ENCODE data around the gene KRT76.

KRT76 gene

GRCh38 chr12:52806821-52807543 is 29.8 kb upstream of the KRT76 start:
- Histone ChIP-seq H3K79me2 (ENCODE audit: control insufficient read depth, insufficient read depth, low read length) (no peaks in the 10 kb centered on the region), H2BK120ac (ENCODE audit: low read depth, low read length) (no peak overlapping the region), H3K36me3 (ENCODE audit: control insufficient read depth, insufficient read depth, low read length) (no peaks in the 10 kb centered on the region), H3K4me2 (ENCODE audit: low read length) (no peak overlapping the region), H2BK5ac (ENCODE audit: low read length) (no peak overlapping the region), H3K56ac (ENCODE audit: low read length) (no peak overlapping the region), H3K23ac (ENCODE audit: low read length) (no peak overlapping the region), H3K4me3 (ENCODE audit: low read length) (no peak overlapping the region), H3K27ac (ENCODE audit: low read depth, low read length) (no peak overlapping the region), H4K5ac (ENCODE audit: low read length) (no peak overlapping the region), H3K27me3 (ENCODE audit: insufficient read depth, low read length, poor library complexity) (no peaks in the 10 kb centered on the region), H3K79me1 (ENCODE audit: low read length) (no peaks in the 10 kb centered on the region), H2BK15ac (replicated peaks; ENCODE audit: low read depth) (no peak overlapping the region), H4K8ac (ENCODE audit: low read depth, low read length) (no peak overlapping the region), H3K18ac (ENCODE audit: low read length) (no peak overlapping the region), H3K4me1 (ENCODE audit: control insufficient read depth, low read depth, low read length) (peaks cover 2% of the 10 kb centered on the region), H3K9ac (ENCODE audit: low read length) (no peak overlapping the region), H2AK5ac (ENCODE audit: low read length) (no peak overlapping the region), H3K4ac (ENCODE audit: low read depth, low read length) (no peak overlapping the region)
- no peak for DNase-seq
- no CpG with 5 or more reads among the region's 11 CpGs for WGBS (ENCODE audit: extremely low coverage, insufficient coverage, low lambda C conversion rate)

DNA sequence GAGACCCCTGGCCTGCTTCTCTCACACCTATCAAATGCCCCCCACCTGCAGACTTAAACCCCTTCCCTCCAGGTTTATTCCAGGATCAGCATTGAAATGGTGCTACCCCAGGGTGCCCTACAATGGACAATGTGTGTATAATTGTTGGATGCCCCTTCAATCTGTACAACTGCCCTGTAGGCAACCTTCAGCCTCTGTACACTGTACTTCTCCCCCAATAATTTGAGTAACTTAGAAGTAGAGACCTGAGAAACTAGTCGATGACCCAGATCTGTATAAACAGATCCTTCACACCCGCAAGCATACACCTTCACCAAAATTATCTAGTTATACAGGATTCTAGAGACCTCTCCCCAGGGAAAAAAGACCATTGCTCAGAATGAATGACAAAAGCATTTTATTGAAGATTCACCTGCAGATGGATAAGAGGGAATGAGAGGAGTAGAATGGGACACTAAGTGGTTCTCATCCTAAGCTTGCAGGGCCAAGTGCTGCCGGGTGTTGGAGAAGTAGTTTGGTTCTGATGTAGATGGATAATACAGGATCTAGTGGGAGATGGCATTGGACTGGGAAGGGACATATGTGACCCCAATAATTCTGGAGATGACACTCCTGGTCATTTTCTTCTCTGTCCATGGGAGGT is 29.1 kb upstream of the KRT76 start:
- no peak for DNase-seq

GRCh38 chr12:52805739-52806138 is 28.6 kb upstream of the KRT76 start:
- Histone ChIP-seq H2BK120ac (ENCODE audit: low read depth, low read length) (no peak overlapping the region), H3K79me1 (ENCODE audit: low read length) (no peaks in the 10 kb centered on the region), H3K4me3 (ENCODE audit: low read length) (no peak overlapping the region), H3K9ac (ENCODE audit: low read length) (no peak overlapping the region), H3K23ac (ENCODE audit: low read length) (no peak overlapping the region), H4K8ac (ENCODE audit: low read depth, low read length) (no peak overlapping the region), H3K4ac (ENCODE audit: low read depth, low read length) (no peak overlapping the region), H2AK5ac (ENCODE audit: low read length) (no peak overlapping the region), H3K56ac (ENCODE audit: low read length) (no peak overlapping the region), H3K4me1 (ENCODE audit: control insufficient read depth, low read depth, low read length) (peaks cover 2% of the 10 kb centered on the region), H2BK15ac (replicated peaks; ENCODE audit: low read depth) (no peak overlapping the region), H3K79me2 (ENCODE audit: control insufficient read depth, insufficient read depth, low read length) (no peaks in the 10 kb centered on the region), H4K5ac (ENCODE audit: low read length) (no peak overlapping the region), H2BK5ac (ENCODE audit: low read length) (no peak overlapping the region), H3K27ac (ENCODE audit: low read depth, low read length) (no peak overlapping the region), H3K18ac (ENCODE audit: low read length) (no peak overlapping the region), H3K27me3 (ENCODE audit: insufficient read depth, low read length, poor library complexity) (no peaks in the 10 kb centered on the region), H3K36me3 (ENCODE audit: control insufficient read depth, insufficient read depth, low read length) (no peaks in the 10 kb centered on the region), H3K4me2 (ENCODE audit: low read length) (no peak overlapping the region)
- no peak for DNase-seq
- no CpG with 5 or more reads among the region's 3 CpGs for WGBS (ENCODE audit: extremely low coverage, insufficient coverage, low lambda C conversion rate)

More for the DNA sequence above, 29.1 kb upstream of the KRT76 start:
- H3K9ac ChIP-seq (ENCODE audit: low read length), result no peak overlapping the region
- no peak overlapping the region for H2AK5ac ChIP-seq (ENCODE audit: low read length)
- H3K4me3 ChIP-seq (ENCODE audit: low read length), result no peak overlapping the region
- no peak overlapping the region for H3K23ac ChIP-seq (ENCODE audit: low read length)
- no peak overlapping the region for H2BK120ac ChIP-seq (ENCODE audit: low read depth, low read length)
- no peaks in the 10 kb centered on the region for H3K27me3 ChIP-seq (ENCODE audit: insufficient read depth, low read length, poor library complexity)
- H3K27ac ChIP-seq (ENCODE audit: low read depth, low read length), result no peak overlapping the region
- peaks cover 2% of the 10 kb centered on the region for H3K4me1 ChIP-seq (ENCODE audit: control insufficient read depth, low read depth, low read length)
- no CpG with 5 or more reads among the region's 3 CpGs for WGBS (ENCODE audit: extremely low coverage, insufficient coverage, low lambda C conversion rate)
- no peaks in the 10 kb centered on the region for H3K36me3 ChIP-seq (ENCODE audit: control insufficient read depth, insufficient read depth, low read length)
- no peak overlapping the region for H3K18ac ChIP-seq (ENCODE audit: low read length)
- no peaks in the 10 kb centered on the region for H3K79me2 ChIP-seq (ENCODE audit: control insufficient read depth, insufficient read depth, low read length)
- H3K4me2 ChIP-seq (ENCODE audit: low read length), result no peak overlapping the region
- no peak overlapping the region for H3K4ac ChIP-seq (ENCODE audit: low read depth, low read length)
- H2BK5ac ChIP-seq (ENCODE audit: low read length), result no peak overlapping the region
- H4K5ac ChIP-seq (ENCODE audit: low read length), result no peak overlapping the region
- no peak overlapping the region for H3K56ac ChIP-seq (ENCODE audit: low read length)
- no peaks in the 10 kb centered on the region for H3K79me1 ChIP-seq (ENCODE audit: low read length)
- H4K8ac ChIP-seq (ENCODE audit: low read depth, low read length), result no peak overlapping the region
- H2BK15ac ChIP-seq (replicated peaks; ENCODE audit: low read depth), result no peak overlapping the region

DNA sequence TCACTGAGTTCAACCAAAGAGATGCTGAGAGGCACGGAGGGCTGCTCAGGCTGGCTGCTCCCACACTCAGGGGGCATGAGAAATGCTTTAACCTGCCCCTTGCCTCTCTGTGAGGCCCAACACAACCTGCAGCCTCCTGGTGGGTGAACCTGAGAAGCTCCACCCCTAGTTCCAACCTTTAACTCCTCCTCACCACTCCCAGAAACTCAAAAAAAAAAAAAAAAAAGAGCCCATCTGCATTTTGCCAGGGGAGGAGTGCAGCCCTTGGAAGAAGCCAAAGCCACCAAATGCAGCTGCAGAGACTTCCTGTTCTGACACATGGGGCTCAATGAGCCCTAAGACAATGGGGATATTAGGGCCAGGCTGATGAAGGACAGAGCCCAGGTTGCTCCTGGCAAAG is 27.9 kb upstream of the KRT76 start:
- peaks cover 2% of the 10 kb centered on the region for H3K4me1 ChIP-seq (ENCODE audit: control insufficient read depth, low read depth, low read length)
- H3K27me3 ChIP-seq (ENCODE audit: insufficient read depth, low read length, poor library complexity), result no peaks in the 10 kb centered on the region
- H3K9ac ChIP-seq (ENCODE audit: low read length), result no peak overlapping the region
- no peaks in the 10 kb centered on the region for H3K79me2 ChIP-seq (ENCODE audit: control insufficient read depth, insufficient read depth, low read length)
- no peak overlapping the region for H2BK5ac ChIP-seq (ENCODE audit: low read length)
- no peaks in the 10 kb centered on the region for H3K36me3 ChIP-seq (ENCODE audit: control insufficient read depth, insufficient read depth, low read length)
- H3K56ac ChIP-seq (ENCODE audit: low read length), result no peak overlapping the region
- no CpG with 5 or more reads among the region's 1 CpG for WGBS (ENCODE audit: extremely low coverage, insufficient coverage, low lambda C conversion rate)
- no peak overlapping the region for H3K4ac ChIP-seq (ENCODE audit: low read depth, low read length)
- no peak overlapping the region for H3K4me3 ChIP-seq (ENCODE audit: low read length)
- no peak overlapping the region for H4K5ac ChIP-seq (ENCODE audit: low read length)
- no peak overlapping the region for H3K18ac ChIP-seq (ENCODE audit: low read length)
- no peak overlapping the region for H3K27ac ChIP-seq (ENCODE audit: low read depth, low read length)
- H3K79me1 ChIP-seq (ENCODE audit: low read length), result no peaks in the 10 kb centered on the region
- H2BK15ac ChIP-seq (replicated peaks; ENCODE audit: low read depth), result no peak overlapping the region
- no peak overlapping the region for H2AK5ac ChIP-seq (ENCODE audit: low read length)
- no peak overlapping the region for H3K23ac ChIP-seq (ENCODE audit: low read length)
- H2BK120ac ChIP-seq (ENCODE audit: low read depth, low read length), result no peak overlapping the region
- DNase-seq, result peak; percentile 86
- H3K4me2 ChIP-seq (ENCODE audit: low read length), result no peak overlapping the region
- no peak overlapping the region for H4K8ac ChIP-seq (ENCODE audit: low read depth, low read length)

DNA sequence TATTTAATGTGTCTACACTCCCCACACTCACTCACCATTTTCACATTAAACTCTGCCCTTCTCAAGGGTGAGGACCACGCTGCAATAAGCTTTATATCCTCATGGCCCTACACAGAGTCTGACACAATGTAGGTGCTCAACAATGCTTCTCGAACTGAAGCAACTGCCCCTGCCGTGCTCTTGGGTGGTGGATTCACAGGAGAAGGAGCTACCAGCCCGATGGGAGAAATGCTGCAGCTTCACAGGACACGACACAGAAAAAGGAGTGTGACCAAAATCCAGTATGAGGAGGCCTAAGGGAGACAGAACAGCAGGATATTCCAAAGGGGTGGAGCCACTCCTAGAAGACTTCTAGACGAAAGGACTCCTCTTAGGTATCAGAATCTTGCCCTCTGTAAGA is 25.3 kb upstream of the KRT76 start:
- Histone ChIP-seq H3K36me3 (ENCODE audit: control insufficient read depth, insufficient read depth, low read length) (no peaks in the 10 kb centered on the region), H3K4ac (ENCODE audit: low read depth, low read length) (no peak overlapping the region), H2BK120ac (ENCODE audit: low read depth, low read length) (no peak overlapping the region), H3K4me3 (ENCODE audit: low read length) (no peak overlapping the region), H4K8ac (ENCODE audit: low read depth, low read length) (no peak overlapping the region), H3K56ac (ENCODE audit: low read length) (no peak overlapping the region), H3K4me2 (ENCODE audit: low read length) (no peak overlapping the region), H3K9ac (ENCODE audit: low read length) (no peak overlapping the region), H2AK5ac (ENCODE audit: low read length) (no peak overlapping the region), H3K23ac (ENCODE audit: low read length) (no peak overlapping the region), H2BK5ac (ENCODE audit: low read length) (no peak overlapping the region), H3K18ac (ENCODE audit: low read length) (no peak overlapping the region), H2BK15ac (replicated peaks; ENCODE audit: low read depth) (no peak overlapping the region), H3K4me1 (ENCODE audit: control insufficient read depth, low read depth, low read length) (peaks cover 2% of the 10 kb centered on the region), H4K5ac (ENCODE audit: low read length) (no peak overlapping the region), H3K27me3 (ENCODE audit: insufficient read depth, low read length, poor library complexity) (no peaks in the 10 kb centered on the region), H3K79me2 (ENCODE audit: control insufficient read depth, insufficient read depth, low read length) (no peaks in the 10 kb centered on the region), H3K27ac (ENCODE audit: low read depth, low read length) (no peak overlapping the region), H3K79me1 (ENCODE audit: low read length) (no peaks in the 10 kb centered on the region)
- no peak for DNase-seq
- no CpG with 5 or more reads among the region's 6 CpGs for WGBS (ENCODE audit: extremely low coverage, insufficient coverage, low lambda C conversion rate)

Measured in mesendoderm (in vitro differentiated cells).